Measurements from ENCODE around the gene TRAPPC3.
"Not testable (repeated sequence)": the region's sequence is repeated elsewhere in the genome, so short reads cannot be mapped to it uniquely, and the experiment has no call there.

TRAPPC3 gene

GRCh38 chr1:36149237-36149972 is at the start of gene TRAPPC3:
Gene TRAPPC3 (minus strand): TSS chr1:36149486. CDS start chr1:36149378, 108 bp downstream.
- DNase-seq (ENCODE audit: low read depth in 2 of 2): peak; percentile 97 to 99

- no peak for DNase-seq (ENCODE audit: low read depth in 2 of 2)
Observed at GRCh38 chr1:36198641-36199040, 49.4 kb upstream of the TRAPPC3 start.

- not testable (repeated sequence) for DNase-seq (ENCODE audit: low read depth in 2 of 2)
Observed at GRCh38 chr1:36196805-36197204, 47.5 kb upstream of the TRAPPC3 start.

- DNase-seq (ENCODE audit: low read depth in 2 of 2): peak; percentile 53 to 66
Observed at GRCh38 chr1:36187800-36188593, 38.7 kb upstream of the TRAPPC3 start.

GRCh38 chr1:36183309-36183856 is 34.1 kb upstream of the TRAPPC3 start:
- DNase-seq (ENCODE audit: low read depth in 2 of 2): no peak

- DNase-seq (ENCODE audit: low read depth in 2 of 2): no peak
Observed at GRCh38 chr1:36182734-36183133, 33.4 kb upstream of the TRAPPC3 start.

GRCh38 chr1:36179220-36179600 is 29.9 kb upstream of the TRAPPC3 start:
- no peak for DNase-seq (ENCODE audit: low read depth in 2 of 2)

- DNase-seq (ENCODE audit: low read depth in 2 of 2): no peak
Observed at GRCh38 chr1:36178471-36179219, 29.4 kb upstream of the TRAPPC3 start.

GRCh38 chr1:36177589-36178431 is 28.5 kb upstream of the TRAPPC3 start:
- DNase-seq (ENCODE audit: low read depth in 2 of 2): no peak

GRCh38 chr1:36176106-36176949 is 27.0 kb upstream of the TRAPPC3 start:
- no peak for DNase-seq (ENCODE audit: low read depth in 2 of 2)

GRCh38 chr1:36175137-36176095 is 26.1 kb upstream of the TRAPPC3 start:
- DNase-seq (ENCODE audit: low read depth in 2 of 2): no peak

- no peak for DNase-seq (ENCODE audit: low read depth in 2 of 2)
Observed at GRCh38 chr1:36174713-36175112, 25.4 kb upstream of the TRAPPC3 start.

- no peak for DNase-seq (ENCODE audit: low read depth in 2 of 2)
Observed at GRCh38 chr1:36172983-36173382, 23.7 kb upstream of the TRAPPC3 start.

- no peak for DNase-seq (ENCODE audit: low read depth in 2 of 2)
Observed at GRCh38 chr1:36172017-36172747, 22.9 kb upstream of the TRAPPC3 start.

GRCh38 chr1:36170643-36171412 is 21.5 kb upstream of the TRAPPC3 start:
- no peak for DNase-seq (ENCODE audit: low read depth in 2 of 2)

- DNase-seq (ENCODE audit: low read depth in 2 of 2): no peak
Observed at GRCh38 chr1:36168514-36168913, 19.2 kb upstream of the TRAPPC3 start.

Data from stimulated activated CD4-positive, alpha-beta T cell treated with anti-CD3 and anti-CD28 coated beads, Interleukin-1b, Interleukin-23, amount 100 ng/mL, for 1 hour (primary cell).